IMR-90 (cell line): ENCODE measurements around the gene SELENOM. TPM values are rescaled to one million over a fixed set of nuclear protein-coding genes. Genes with fewer than 3 reads are reported as not detected.
A peak's percentile ranks its signal among the peaks of the same experiment; 100 is the strongest.

Experiments used
- ATAC-seq: fragments of 200-7000 bp; cut with Tn5 transposase; 2 replicates; pipeline ENCODE4 v1.9.1; 2020; ENCODE audit warnings: low read depth, mild to moderate bottlenecking, moderate library complexity
- BruUV-seq: library from RNA; stranded (reverse); fragments of 400-500 nt; replicated peaks from 2 replicates; lab custom pipeline; 2021; lab: Mats Ljungman, UMichigan
- CTCF ChIA-PET: fragments of 300-600 bp; formaldehyde crosslinking; extraction: SDS; loops from one replicate; lab custom pipeline; 2021; ENCODE audit warnings: antibody characterized with exemption; lab: Yijun Ruan, JAX
- POLR2A ChIA-PET: fragments of 300-600 bp; sonication (Branson Sonifier 250); formaldehyde crosslinking; loops from one replicate; lab custom pipeline; 2022; ENCODE audit warnings: antibody characterized with exemption; ENCODE audit not compliant: unreplicated experiment; lab: Charles Lee
- DNase-seq: peaks from one replicate; pipeline ENCODE4 v3.0.0; 2013
- H2AFZ ChIP-seq: replicated peaks from 2 replicates; pipeline ENCODE3; 2013; ENCODE audit warnings: low read length, mild to moderate bottlenecking; ENCODE audit not compliant: poor library complexity
- H2AK5ac ChIP-seq: 2 replicates; pipeline ENCODE4 v1.6.1; 2013; ENCODE audit warnings: low read depth, low read length, inconsistent platforms
- H2AK9ac ChIP-seq: replicated peaks from 2 replicates; pipeline ENCODE3; 2013; ENCODE audit warnings: mild to moderate bottlenecking, low read depth, low read length, moderate library complexity; ENCODE audit not compliant: poor library complexity
- H2BK120ac ChIP-seq: 2 replicates; pipeline ENCODE4 v1.6.1; 2013; ENCODE audit warnings: low read depth, low read length, inconsistent platforms
- H2BK15ac ChIP-seq: 3 replicates; pipeline ENCODE4 v1.6.1; 2013; ENCODE audit warnings: low read depth, low read length, inconsistent platforms
- H2BK20ac ChIP-seq: 2 replicates; pipeline ENCODE4 v1.6.1; 2013; ENCODE audit warnings: low read depth, mild to moderate bottlenecking, inconsistent platforms, low read length, moderate library complexity
- H2BK5ac ChIP-seq: 2 replicates; pipeline ENCODE4 v1.6.1; 2013; ENCODE audit warnings: mild to moderate bottlenecking, low read depth, low read length, inconsistent platforms; ENCODE audit not compliant: poor library complexity, severe bottlenecking
- H3K14ac ChIP-seq: replicated peaks from 2 replicates; pipeline ENCODE4 v1.6.1; 2013; ENCODE audit warnings: low read depth, low read length, inconsistent platforms
- H3K18ac ChIP-seq: 2 replicates; pipeline ENCODE4 v1.6.1; 2013; ENCODE audit warnings: low read depth, low read length, control low read depth
- H3K23ac ChIP-seq: 2 replicates; pipeline ENCODE4 v1.6.1; 2013; ENCODE audit warnings: low read depth, low read length, inconsistent platforms
- H3K27ac ChIP-seq: 2 replicates; pipeline ENCODE4 v1.5.1; 2013; ENCODE audit warnings: mild to moderate bottlenecking, control low read depth, low read length; ENCODE audit not compliant: insufficient read depth
- H3K27me3 ChIP-seq: 2 replicates; pipeline ENCODE4 v1.6.1; 2013; ENCODE audit warnings: low read length; ENCODE audit not compliant: control insufficient read depth, insufficient read depth
- H3K36me3 ChIP-seq: 2 replicates; pipeline ENCODE4 v1.6.1; 2013; ENCODE audit warnings: low read length, mixed read lengths; ENCODE audit not compliant: control insufficient read depth, insufficient read depth
- H3K4ac ChIP-seq: 2 replicates; pipeline ENCODE4 v1.6.1; 2013; ENCODE audit warnings: low read depth, low read length, inconsistent platforms
- H3K4me1 ChIP-seq: 2 replicates; pipeline ENCODE4 v1.6.1; 2013; ENCODE audit warnings: low read length, mixed read lengths; ENCODE audit not compliant: control insufficient read depth, insufficient read depth
- H3K4me2 ChIP-seq: 2 replicates; pipeline ENCODE4 v1.6.1; 2013; ENCODE audit warnings: low read depth, mild to moderate bottlenecking, control low read depth, low read length, moderate library complexity
- H3K4me3 ChIP-seq: 2 replicates; pipeline ENCODE4 v1.5.1; 2013; ENCODE audit warnings: low read depth, mild to moderate bottlenecking, control low read depth, low read length, moderate library complexity; ENCODE audit not compliant: insufficient read depth
- H3K56ac ChIP-seq: 2 replicates; pipeline ENCODE4 v1.6.1; 2013; ENCODE audit warnings: low read length, inconsistent platforms; ENCODE audit not compliant: insufficient read depth; ENCODE audit errors: extremely low read depth
- H3K79me1 ChIP-seq, 2 experiments: 2 replicates each; pipeline ENCODE4 v1.6.1; 2013; ENCODE audit warnings: low read length in 2 of 2, inconsistent platforms in 1 of 2, low read depth in 1 of 2
- H3K9ac ChIP-seq: 2 replicates; pipeline ENCODE4 v1.6.1; 2013; ENCODE audit warnings: low read depth, low read length, control low read depth
- H3K9me1 ChIP-seq: 2 replicates; pipeline ENCODE4 v1.6.1; 2013; ENCODE audit warnings: low read length, inconsistent platforms; ENCODE audit not compliant: insufficient read depth
- H3K9me3 ChIP-seq: 2 replicates; pipeline ENCODE4 v1.6.1; 2013; ENCODE audit warnings: low read length; ENCODE audit not compliant: control insufficient read depth, insufficient read depth
- H4K20me1 ChIP-seq: 2 replicates; pipeline ENCODE4 v1.6.1; 2013; ENCODE audit warnings: low read length, inconsistent platforms; ENCODE audit not compliant: insufficient read depth
- H4K5ac ChIP-seq: 2 replicates; pipeline ENCODE4 v1.6.1; 2013; ENCODE audit warnings: mild to moderate bottlenecking, low read depth, low read length, control low read depth
- H4K8ac ChIP-seq, 2 experiments: 2 replicates each; pipeline ENCODE4 v1.6.1; 2013; ENCODE audit warnings: low read depth in 2 of 2, low read length in 2 of 2, control low read depth in 1 of 2, inconsistent platforms in 1 of 2
- H4K91ac ChIP-seq: 2 replicates; pipeline ENCODE4 v1.6.1; 2013; ENCODE audit warnings: low read depth, low read length, inconsistent platforms; ENCODE audit not compliant: insufficient read depth
- BHLHE40 ChIP-seq: fragments of 150-350 bp; IDR thresholded peaks from 2 replicates; pipeline ENCODE4 v1.6.1; 2016; ENCODE audit warnings: mild to moderate bottlenecking, low read depth, low read length
- CEBPB ChIP-seq: IDR thresholded peaks from 2 replicates; pipeline ENCODE4 v1.6.1; 2012; ENCODE audit warnings: low read depth, low read length, improper control_type of control experiment
- CHD1 ChIP-seq: IDR thresholded peaks from 2 replicates; pipeline ENCODE4 v1.6.1; 2012; ENCODE audit warnings: low read depth, low read length, improper control_type of control experiment
- CTCF ChIP-seq: conservative IDR thresholded peaks from 2 replicates; pipeline ENCODE4 v1.5.1; 2012; ENCODE audit warnings: mild to moderate bottlenecking, low read depth, low read length, improper control_type of control experiment
- ELK1 ChIP-seq: fragments of 150-350 bp; IDR thresholded peaks from 2 replicates; pipeline ENCODE4 v1.6.1; 2016; ENCODE audit warnings: low read depth, mild to moderate bottlenecking, low read length, moderate library complexity, borderline replicate concordance
- MAFK ChIP-seq: IDR thresholded peaks from 2 replicates; pipeline ENCODE4 v1.6.1; 2012; ENCODE audit warnings: low read depth, low read length, improper control_type of control experiment
- MAZ ChIP-seq: IDR thresholded peaks from 2 replicates; pipeline ENCODE4 v1.6.1; 2012; ENCODE audit warnings: low read depth, mild to moderate bottlenecking, low read length, improper control_type of control experiment, moderate library complexity, borderline replicate concordance
- MXI1 ChIP-seq: IDR thresholded peaks from 2 replicates; pipeline ENCODE4 v1.6.1; 2012; ENCODE audit warnings: low read depth, mild to moderate bottlenecking, low read length, moderate library complexity, borderline replicate concordance
- NFE2L2 ChIP-seq: fragments of 150-350 bp; IDR thresholded peaks from 2 replicates; pipeline ENCODE4 v1.6.1; 2016; ENCODE audit warnings: low read depth, mild to moderate bottlenecking, low read length
- POLR2A ChIP-seq: IDR thresholded peaks from 2 replicates; pipeline ENCODE4 v1.6.1; 2012; ENCODE audit warnings: mild to moderate bottlenecking, low read depth, low read length
- RAD21 ChIP-seq: IDR thresholded peaks from 2 replicates; pipeline ENCODE4 v1.6.1; 2012; ENCODE audit warnings: low read length, improper control_type of control experiment
- RCOR1 ChIP-seq: IDR thresholded peaks from 2 replicates; pipeline ENCODE4 v1.6.1; 2012; ENCODE audit warnings: mild to moderate bottlenecking, low read length, improper control_type of control experiment; ENCODE audit not compliant: insufficient replicate concordance
- RFX5 ChIP-seq: IDR thresholded peaks from 2 replicates; pipeline ENCODE4 v1.8.0; 2012; ENCODE audit warnings: low read depth, mild to moderate bottlenecking, low read length, moderate library complexity
- SMC3 ChIP-seq: fragments of 150-350 bp; IDR thresholded peaks from 2 replicates; pipeline ENCODE4 v1.6.1; 2016; ENCODE audit warnings: low read depth, mild to moderate bottlenecking, antibody characterized with exemption, low read length, moderate library complexity
- WGBS, 2 experiments: methylation state at CpG; one replicate each; pipeline versions ENCODE4 v1.1.5 to v1.1.7; 2013; ENCODE audit warnings: missing lambda C conversion rate in 2 of 2; ENCODE audit not compliant: insufficient read length in 1 of 2; ENCODE audit errors: extremely low coverage in 2 of 2; 5-methylcytosine and 5-hydroxymethylcytosine counted together
- dilution Hi-C: fragments of 300-500 bp; cut with HindIII; formaldehyde crosslinking; loops from one replicate; pipeline ENCODE4 v1.14.3; 2018; ENCODE audit warnings: low sequenced_read_pairs; ENCODE audit not compliant: unreplicated experiment
- in situ Hi-C: fragments of 300-500 bp; cut with MboI; formaldehyde crosslinking; loops from 3 replicates; pipeline ENCODE4 v1.14.3; 2019; ENCODE audit warnings: low sequenced_read_pairs, inconsistent platforms, mixed read lengths
- intact Hi-C: fragments of 100-400 bp; cut with micrococcal nuclease; formaldehyde crosslinking; loops from 2 replicates; pipeline ENCODE4 v1.10.0; 2022
- polyA plus RNA-seq, 3 experiments: library from polyadenylated mRNA; depleted of rRNA; stranded (reverse); fragments of >200 nt; gene quantifications; 2 replicates each; pipeline ENCODE4 v1.2.3, GENCODE V29; 2012; ENCODE audit warnings: low replicate concordance in 1 of 3
- total RNA-seq: library from RNA; depleted of rRNA; stranded (reverse); fragments of >200 nt; gene quantifications from 2 replicates; pipeline ENCODE4 v1.2.3, GENCODE V29; 2012

The SELENOM gene
- total and polyA plus RNA-seq, 2 of the 4 experiments (the other 2 are of a cell fraction) = 46.2 to 270 TPM

DNA sequence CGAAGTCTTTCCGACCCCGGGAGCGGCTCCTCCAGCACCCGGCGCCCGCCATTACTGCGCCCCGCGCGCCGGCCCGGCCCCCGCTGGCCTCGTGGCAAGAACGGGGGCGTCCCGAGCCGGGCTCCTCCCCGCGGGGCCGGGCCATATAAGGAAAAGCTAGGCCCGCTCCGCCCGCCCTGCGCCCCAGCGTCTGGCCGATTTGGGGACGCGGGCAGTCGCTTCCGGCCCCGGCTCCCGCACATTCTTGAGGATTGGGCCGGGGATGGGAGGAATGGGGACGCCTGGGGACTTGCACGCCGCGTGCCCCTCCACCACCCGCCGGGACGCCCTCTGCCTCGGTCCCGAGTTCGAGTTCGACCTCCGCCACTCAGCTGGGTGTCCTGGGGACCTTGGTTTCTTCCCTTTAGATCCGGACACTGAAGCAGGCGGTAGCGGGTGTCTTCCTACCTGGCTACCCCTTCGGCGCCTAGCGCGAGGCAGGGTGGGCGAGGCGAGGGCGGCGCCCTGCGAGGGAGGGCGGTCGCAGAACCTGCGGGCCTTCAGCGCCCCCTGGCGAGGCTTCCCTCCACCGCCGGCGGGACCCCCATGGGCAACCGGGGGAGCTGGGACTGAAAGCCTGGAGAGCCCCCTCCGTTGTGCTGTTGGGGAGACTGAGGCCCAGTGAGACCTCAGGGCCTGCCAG is 22.4 kb downstream of the SELENOM start:
- Histone ChIP-seq H2AK9ac (peak overlapping the region; percentile 100), H4K91ac (peak overlapping the region; percentile 98), H3K27ac (peak overlapping the region; percentile 98), H3K9ac (peak overlapping the region; percentile 95), H2AK5ac (peak overlapping the region; percentile 99), H3K4me2 (peak overlapping the region; percentile 99), H3K36me3 (peaks cover 38% of the 10 kb centered on the region), H3K4me1 (peaks cover 26% of the 10 kb centered on the region), H3K23ac (peak overlapping the region; percentile 98), H4K20me1 (peaks cover 15% of the 10 kb centered on the region), H4K8ac (peak overlapping the region; percentile 88 to 98), H3K56ac (peak overlapping the region; percentile 88), H3K9me1 (peaks cover 18% of the 10 kb centered on the region), H2AFZ (peak overlapping the region; percentile 97), H4K5ac (peak overlapping the region; percentile 95), H3K9me3 (no peaks in the 10 kb centered on the region), H3K14ac (peak overlapping the region; percentile 99), H2BK15ac (peak overlapping the region; percentile 92; the same call in 1 of the 3 replicates), H2BK5ac (peak overlapping the region; percentile 90), H3K4ac (peak overlapping the region; percentile 100), H3K4me3 (peak overlapping the region; percentile 80), H3K79me1 (peaks cover 36 to 94% of the 10 kb centered on the region in 2 experiments), H2BK120ac (peak overlapping the region; percentile 93), H3K27me3 (no peaks in the 10 kb centered on the region), H3K18ac (peak overlapping the region; percentile 96), H2BK20ac (peak overlapping the region; percentile 47; the same call in 1 of the 2 replicates)
- BruUV-seq = no TSS peak
- ATAC-seq = peak; percentile 71
- DNase-seq = peak; percentile 75
- intact Hi-C loops (no loop called here), dilution Hi-C loops (no loop called here), in situ Hi-C loops (loop anchor here (5.0 kb wide), 1 partner anchor 138 kb away; no protein-coding TSS in a partner anchor)
- ChIA-PET POLR2A (interaction anchor here (0.6 to 0.7 kb wide), 3 partner anchors 9 to 119 kb away, joined by 3 to 4 read pairs (median 3); no protein-coding TSS in a partner anchor), CTCF (interaction anchor here (1.6 to 4.0 kb wide), 2 partner anchors 48 to 132 kb away, joined by 3 to 10 read pairs; no protein-coding TSS in a partner anchor)
- 2% methylated on average over 52 of the region's 69 CpGs; no CpG with 5 or more reads in 1 of the 2 experiments for WGBS, 2 experiments
- TF ChIP-seq NFE2L2 (no peak), RFX5 (no peak), CTCF (peak; percentile 75), ELK1 (no peak; the same call in 1 of the 2 replicates), RAD21 (peak; percentile 79), MXI1 (no peak), SMC3 (peak; percentile 62; the same call in 1 of the 2 replicates), MAFK (no peak), CHD1 (no peak), RCOR1 (no peak), POLR2A (peak; percentile 57; the same call in 1 of the 2 replicates), BHLHE40 (no peak), MAZ (peak; percentile 85), CEBPB (no peak)
